Measurements from ENCODE around the gene FRRS1.
A peak's percentile ranks its signal among the peaks of the same experiment; 100 is the strongest.

The FRRS1 gene

GRCh38 chr1:99784809-99785255, 18.4 kb upstream of the FRRS1 start:
- H3K4me2 ChIP-seq (ENCODE audit: low read depth, low read length) = peak overlapping the region; percentile 70
- peaks cover 7% of the 10 kb centered on the region for H3K4me1 ChIP-seq (ENCODE audit: low read length)
- no peaks in the 10 kb centered on the region for H3K9me2 ChIP-seq (replicated peaks; ENCODE audit: insufficient read depth, low read length)
- H3K27ac ChIP-seq (ENCODE audit: low read length) = peak overlapping the region; percentile 58; the same call in 1 of the 2 replicates
- no peaks in the 10 kb centered on the region for H3K36me3 ChIP-seq (replicated peaks; ENCODE audit: insufficient read depth, low read length)
- no peak overlapping the region for H2AFZ ChIP-seq (ENCODE audit: low read length)
- no peaks in the 10 kb centered on the region for H3K27me3 ChIP-seq (replicated peaks; ENCODE audit: insufficient read depth, low read length)
- peaks cover 21% of the 10 kb centered on the region for H3F3A ChIP-seq (ENCODE audit: insufficient read depth, low read length)
- TF ChIP-seq, protein P1, sequence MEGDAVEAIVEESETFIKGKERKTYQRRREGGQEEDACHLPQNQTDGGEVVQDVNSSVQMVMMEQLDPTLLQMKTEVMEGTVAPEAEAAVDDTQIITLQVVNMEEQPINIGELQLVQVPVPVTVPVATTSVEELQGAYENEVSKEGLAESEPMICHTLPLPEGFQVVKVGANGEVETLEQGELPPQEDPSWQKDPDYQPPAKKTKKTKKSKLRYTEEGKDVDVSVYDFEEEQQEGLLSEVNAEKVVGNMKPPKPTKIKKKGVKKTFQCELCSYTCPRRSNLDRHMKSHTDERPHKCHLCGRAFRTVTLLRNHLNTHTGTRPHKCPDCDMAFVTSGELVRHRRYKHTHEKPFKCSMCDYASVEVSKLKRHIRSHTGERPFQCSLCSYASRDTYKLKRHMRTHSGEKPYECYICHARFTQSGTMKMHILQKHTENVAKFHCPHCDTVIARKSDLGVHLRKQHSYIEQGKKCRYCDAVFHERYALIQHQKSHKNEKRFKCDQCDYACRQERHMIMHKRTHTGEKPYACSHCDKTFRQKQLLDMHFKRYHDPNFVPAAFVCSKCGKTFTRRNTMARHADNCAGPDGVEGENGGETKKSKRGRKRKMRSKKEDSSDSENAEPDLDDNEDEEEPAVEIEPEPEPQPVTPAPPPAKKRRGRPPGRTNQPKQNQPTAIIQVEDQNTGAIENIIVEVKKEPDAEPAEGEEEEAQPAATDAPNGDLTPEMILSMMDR (IDR thresholded peaks at IDR 0.05; ENCODE audit: low read length) = no peak
- no peak for TF ChIP-seq EZH2phosphoT487 (IDR thresholded peaks at IDR 0.05; ENCODE audit: low read length)
- TF ChIP-seq EZH2 (optimal IDR thresholded peaks at IDR 0.05; ENCODE audit: low read depth, low read length) = no peak
- DNase-seq = peak; percentile 40
- no peaks in the 10 kb centered on the region for H4K20me1 ChIP-seq (ENCODE audit: insufficient read depth, low read length)
- H3K9me3 ChIP-seq (replicated peaks; ENCODE audit: insufficient read depth, low read length) = no peaks in the 10 kb centered on the region
- H3K4me3 ChIP-seq (ENCODE audit: low read length) = peak overlapping the region; percentile 34
- no peak overlapping the region for H3K9ac ChIP-seq (ENCODE audit: low read length)
- no peaks in the 10 kb centered on the region for H3K79me2 ChIP-seq (ENCODE audit: low read length)

DNA sequence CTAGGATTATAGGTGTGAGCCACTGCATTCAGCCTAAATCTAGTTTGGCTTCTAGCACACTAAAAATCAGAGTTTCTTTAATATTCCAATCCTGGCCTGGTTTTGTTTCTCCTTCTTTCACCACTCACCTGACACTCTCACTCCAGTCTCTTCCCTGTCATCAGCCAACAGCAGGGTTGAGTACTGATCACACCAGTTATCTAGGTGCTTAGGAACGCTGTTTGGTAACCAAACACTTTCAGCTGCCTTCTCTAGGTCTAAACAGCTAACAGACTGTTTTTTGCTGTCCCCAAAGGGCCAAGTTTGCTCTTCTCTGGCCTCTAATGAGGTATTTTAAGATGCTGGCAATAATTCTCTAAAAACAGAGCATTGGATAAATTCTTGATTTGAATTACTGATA, 17.7 kb upstream of the FRRS1 start:
- H3K27me3 ChIP-seq (replicated peaks; ENCODE audit: insufficient read depth, low read length) = no peaks in the 10 kb centered on the region
- H2AFZ ChIP-seq (ENCODE audit: low read length) = no peak overlapping the region
- peak overlapping the region; percentile 58; the same call in 1 of the 2 replicates for H3K27ac ChIP-seq (ENCODE audit: low read length)
- peaks cover 7% of the 10 kb centered on the region for H3K4me1 ChIP-seq (ENCODE audit: low read length)
- H3K36me3 ChIP-seq (replicated peaks; ENCODE audit: insufficient read depth, low read length) = no peaks in the 10 kb centered on the region
- H3K9me2 ChIP-seq (replicated peaks; ENCODE audit: insufficient read depth, low read length) = no peaks in the 10 kb centered on the region
- H3K9me3 ChIP-seq (replicated peaks; ENCODE audit: insufficient read depth, low read length) = no peaks in the 10 kb centered on the region
- peak overlapping the region; percentile 34 for H3K4me3 ChIP-seq (ENCODE audit: low read length)
- no peaks in the 10 kb centered on the region for H4K20me1 ChIP-seq (ENCODE audit: insufficient read depth, low read length)
- H3K9ac ChIP-seq (ENCODE audit: low read length) = no peak overlapping the region
- TF ChIP-seq, protein P1 (IDR thresholded peaks at IDR 0.05; ENCODE audit: low read length) = no peak
- no peak for TF ChIP-seq EZH2phosphoT487 (IDR thresholded peaks at IDR 0.05; ENCODE audit: low read length)
- TF ChIP-seq EZH2 (optimal IDR thresholded peaks at IDR 0.05; ENCODE audit: low read depth, low read length) = no peak
- DNase-seq = peak; percentile 15
- H3K4me2 ChIP-seq (ENCODE audit: low read depth, low read length) = peak overlapping the region; percentile 70
- H3K79me2 ChIP-seq (ENCODE audit: low read length) = no peaks in the 10 kb centered on the region
- H3F3A ChIP-seq (ENCODE audit: insufficient read depth, low read length) = peaks cover 21% of the 10 kb centered on the region

DNA sequence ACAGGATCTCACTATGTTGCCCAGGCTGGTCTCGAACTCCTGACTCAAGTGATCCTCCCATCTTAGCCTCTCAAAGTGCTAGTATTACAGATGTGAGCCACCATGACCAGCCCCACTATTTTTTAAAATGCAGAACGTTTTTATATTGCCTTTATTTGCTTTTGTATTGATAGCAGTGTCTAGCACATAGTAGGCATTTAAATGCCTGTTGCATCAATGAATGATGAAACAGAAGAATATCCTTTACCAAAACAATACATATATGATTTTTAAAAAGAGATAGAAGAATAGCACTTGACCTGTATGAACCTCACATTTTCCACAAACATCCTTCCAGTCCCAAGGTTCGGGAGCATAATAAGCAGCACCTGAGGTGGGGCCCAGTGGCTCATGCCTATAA, 16.5 kb upstream of the FRRS1 start:
- no peaks in the 10 kb centered on the region for H4K20me1 ChIP-seq (ENCODE audit: insufficient read depth, low read length)
- peaks cover 21% of the 10 kb centered on the region for H3F3A ChIP-seq (ENCODE audit: insufficient read depth, low read length)
- DNase-seq = no peak
- no peaks in the 10 kb centered on the region for H3K79me2 ChIP-seq (ENCODE audit: low read length)
- H3K4me2 ChIP-seq (ENCODE audit: low read depth, low read length) = no peak overlapping the region
- peaks cover 7% of the 10 kb centered on the region for H3K4me1 ChIP-seq (ENCODE audit: low read length)
- H3K27ac ChIP-seq (ENCODE audit: low read length) = no peak overlapping the region
- no peak overlapping the region for H2AFZ ChIP-seq (ENCODE audit: low read length)
- no peaks in the 10 kb centered on the region for H3K36me3 ChIP-seq (replicated peaks; ENCODE audit: insufficient read depth, low read length)
- no peaks in the 10 kb centered on the region for H3K27me3 ChIP-seq (replicated peaks; ENCODE audit: insufficient read depth, low read length)
- TF ChIP-seq EZH2 (optimal IDR thresholded peaks at IDR 0.05; ENCODE audit: low read depth, low read length) = no peak
- TF ChIP-seq, protein P1 (IDR thresholded peaks at IDR 0.05; ENCODE audit: low read length) = no peak
- no peak for TF ChIP-seq EZH2phosphoT487 (IDR thresholded peaks at IDR 0.05; ENCODE audit: low read length)
- no peaks in the 10 kb centered on the region for H3K9me2 ChIP-seq (replicated peaks; ENCODE audit: insufficient read depth, low read length)
- no peaks in the 10 kb centered on the region for H3K9me3 ChIP-seq (replicated peaks; ENCODE audit: insufficient read depth, low read length)
- H3K9ac ChIP-seq (ENCODE audit: low read length) = no peak overlapping the region
- no peak overlapping the region for H3K4me3 ChIP-seq (ENCODE audit: low read length)

Measured in MM.1S (cell line).